GM12864 (cell line): ENCODE data around the gene CAMK2B.

Experiments
- DNase-seq: peaks from one replicate; pipeline ENCODE4 v3.0.0-alpha.2; 2011; ENCODE audit warnings: low read depth
- H3K4me3 ChIP-seq: 2 replicates; pipeline ENCODE4 v1.5.1; 2011; ENCODE audit warnings: mild to moderate bottlenecking, low read depth, low read length, control low read depth
- TF ChIP-seq, protein P1 (sequence below): IDR thresholded peaks from 2 replicates; pipeline ENCODE4 v1.5.1; 2011; ENCODE audit warnings: low read depth, mild to moderate bottlenecking, moderate library complexity, low read length, control low read depth, inconsistent platforms; ENCODE audit errors: missing control alignments

CAMK2B gene

DNA sequence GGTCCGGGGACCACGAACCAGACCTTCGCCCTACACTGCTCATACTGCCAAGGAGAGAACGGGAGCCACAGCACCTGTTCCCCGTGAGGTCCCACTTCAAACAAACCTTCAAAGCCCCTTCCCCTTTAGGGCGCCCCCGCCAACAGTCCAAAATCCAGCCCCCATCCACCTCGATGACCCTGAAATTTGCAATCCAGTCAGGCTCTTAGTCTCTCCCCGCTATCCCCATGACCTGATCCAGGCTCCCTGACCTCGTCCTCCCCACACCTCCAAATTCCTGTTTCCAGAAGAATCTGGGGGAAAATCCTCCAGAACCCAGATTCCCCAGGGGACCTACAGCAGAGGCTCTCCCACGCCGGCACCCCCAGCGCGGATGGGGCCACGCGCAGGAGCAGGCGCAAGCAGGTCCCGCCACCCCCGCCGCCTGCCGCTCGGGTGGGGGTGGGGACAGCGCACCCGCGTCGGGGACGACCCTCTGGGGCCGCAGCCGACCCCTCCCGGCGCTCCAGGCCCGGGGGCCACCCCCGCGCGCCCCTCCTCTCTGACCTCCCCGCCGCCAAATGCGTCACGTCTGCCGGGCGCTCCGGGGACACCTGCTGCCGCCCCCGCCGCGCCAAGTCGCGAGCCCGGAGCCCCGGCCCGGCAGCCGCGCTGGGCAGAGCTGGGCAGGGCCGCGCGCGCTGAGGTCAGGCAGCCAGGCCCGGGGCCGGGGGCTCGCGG is 753 bp downstream of the CAMK2B start:
- DNase-seq: no peak
- TF ChIP-seq, protein P1, sequence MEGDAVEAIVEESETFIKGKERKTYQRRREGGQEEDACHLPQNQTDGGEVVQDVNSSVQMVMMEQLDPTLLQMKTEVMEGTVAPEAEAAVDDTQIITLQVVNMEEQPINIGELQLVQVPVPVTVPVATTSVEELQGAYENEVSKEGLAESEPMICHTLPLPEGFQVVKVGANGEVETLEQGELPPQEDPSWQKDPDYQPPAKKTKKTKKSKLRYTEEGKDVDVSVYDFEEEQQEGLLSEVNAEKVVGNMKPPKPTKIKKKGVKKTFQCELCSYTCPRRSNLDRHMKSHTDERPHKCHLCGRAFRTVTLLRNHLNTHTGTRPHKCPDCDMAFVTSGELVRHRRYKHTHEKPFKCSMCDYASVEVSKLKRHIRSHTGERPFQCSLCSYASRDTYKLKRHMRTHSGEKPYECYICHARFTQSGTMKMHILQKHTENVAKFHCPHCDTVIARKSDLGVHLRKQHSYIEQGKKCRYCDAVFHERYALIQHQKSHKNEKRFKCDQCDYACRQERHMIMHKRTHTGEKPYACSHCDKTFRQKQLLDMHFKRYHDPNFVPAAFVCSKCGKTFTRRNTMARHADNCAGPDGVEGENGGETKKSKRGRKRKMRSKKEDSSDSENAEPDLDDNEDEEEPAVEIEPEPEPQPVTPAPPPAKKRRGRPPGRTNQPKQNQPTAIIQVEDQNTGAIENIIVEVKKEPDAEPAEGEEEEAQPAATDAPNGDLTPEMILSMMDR: no peak
- no peak overlapping the region for H3K4me3 ChIP-seq

DNA sequence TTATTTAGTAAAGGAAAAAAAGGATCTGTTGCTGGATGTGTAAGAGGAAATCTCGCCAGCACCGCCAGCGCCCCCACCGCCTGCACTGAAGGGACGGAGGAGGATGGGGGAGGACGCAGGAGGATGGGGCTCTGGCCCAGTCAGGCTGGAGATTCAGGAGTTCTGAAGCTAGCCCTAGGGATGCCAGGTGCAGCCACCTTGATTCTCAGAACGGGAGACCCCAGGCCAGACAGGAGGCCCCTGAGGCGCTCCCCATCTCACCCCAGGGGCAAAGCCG is 1.3 kb downstream of the CAMK2B start:
- DNase-seq: no peak
- H3K4me3 ChIP-seq: no peak overlapping the region
- TF ChIP-seq, protein P1: no peak

DNA sequence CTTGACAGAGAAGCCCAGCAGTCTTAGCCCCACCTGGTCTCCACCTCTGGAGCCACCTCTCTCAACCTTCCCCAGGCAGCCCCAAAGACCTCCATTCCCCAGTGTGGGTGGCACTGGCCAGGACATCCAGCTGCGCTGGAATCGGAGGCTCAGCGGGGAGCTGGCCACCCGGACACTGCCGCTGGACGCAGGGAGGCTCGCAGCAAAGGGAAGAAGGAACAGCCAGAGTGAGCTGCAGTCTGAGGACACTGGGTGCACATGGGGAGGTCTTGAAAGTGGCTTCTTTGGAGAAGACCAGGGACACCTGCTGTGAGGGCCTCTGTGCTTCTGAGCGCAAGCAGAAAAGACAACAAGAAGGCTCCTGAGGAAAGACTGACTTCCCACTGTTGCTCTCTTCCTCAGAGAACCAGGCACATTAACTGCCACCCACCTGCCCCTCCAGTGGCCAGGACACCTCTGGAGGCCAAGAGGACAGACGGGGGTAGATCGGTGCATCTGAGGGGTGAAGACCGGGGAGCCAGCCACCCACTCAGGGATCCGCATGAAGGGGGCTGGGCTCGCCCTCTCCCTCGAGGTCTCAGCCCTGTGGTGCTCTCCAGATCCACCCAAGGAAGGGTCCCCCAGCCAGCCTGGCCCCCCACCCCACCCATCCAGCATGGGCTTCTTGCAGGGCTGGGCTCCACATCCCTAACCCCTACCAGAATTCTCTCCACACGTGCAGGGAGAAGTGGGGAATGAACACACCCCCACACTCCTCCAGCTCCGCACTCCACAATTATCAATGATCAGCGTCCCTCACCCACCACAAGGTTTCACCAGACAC is 1.8 kb downstream of the CAMK2B start:
- TF ChIP-seq, protein P1: no peak
- no peak overlapping the region for H3K4me3 ChIP-seq
- no peak for DNase-seq

DNA sequence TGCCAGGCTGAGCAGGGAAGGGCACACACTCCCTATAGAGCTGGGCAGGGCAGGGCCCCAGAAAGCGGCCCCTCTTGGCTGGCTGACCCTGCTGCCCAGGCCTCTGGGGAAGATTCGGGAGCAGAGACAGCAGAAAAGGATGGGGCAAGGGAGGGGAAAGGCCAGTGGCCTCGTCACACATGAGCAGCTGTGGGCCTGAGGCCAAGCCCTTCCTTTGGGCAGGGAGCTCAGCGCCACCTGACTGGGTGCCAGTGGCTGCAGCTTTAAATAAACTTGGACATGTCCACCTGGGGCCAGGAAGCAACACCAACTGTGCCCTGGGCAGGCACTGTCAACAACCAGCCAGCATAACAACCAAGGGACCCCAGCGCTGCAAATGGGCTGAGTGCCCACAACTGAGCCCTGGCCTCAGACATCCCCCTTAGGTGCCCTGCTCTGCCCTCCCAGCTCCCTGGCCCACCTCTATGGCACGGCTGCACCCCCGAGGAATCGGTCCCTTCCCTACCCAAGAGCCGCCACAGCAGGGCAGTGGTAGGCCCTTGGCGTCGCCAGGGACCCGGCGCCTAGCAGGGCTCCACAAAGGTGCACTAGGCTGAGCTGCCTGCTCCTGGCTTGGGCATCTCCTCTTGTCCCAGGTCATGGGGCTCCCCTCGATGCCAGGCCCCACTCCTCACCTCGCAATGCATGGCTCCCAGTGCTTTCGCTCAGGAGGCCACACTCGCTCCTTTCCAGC is 2.6 kb downstream of the CAMK2B start:
- no peak overlapping the region for H3K4me3 ChIP-seq
- TF ChIP-seq, protein P1: no peak
- DNase-seq: no peak

DNA sequence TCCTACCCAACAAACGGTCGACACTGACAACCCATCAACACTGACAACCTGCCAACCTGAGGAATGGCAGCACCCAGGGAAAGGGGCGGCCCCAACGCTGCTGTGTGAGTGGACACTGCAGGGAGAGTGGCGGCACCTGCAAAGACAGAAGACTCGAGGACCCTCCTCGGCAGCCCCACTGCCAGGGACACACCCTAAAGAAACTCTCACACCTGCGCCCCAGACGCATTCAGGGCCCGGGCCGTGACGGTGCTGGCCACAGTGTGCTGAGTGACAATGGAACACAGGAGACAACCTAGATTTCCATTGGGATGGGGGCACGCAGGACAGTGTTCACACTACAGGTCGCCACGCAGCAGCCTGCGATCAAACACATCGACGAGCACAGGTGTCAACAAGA is 3.6 kb downstream of the CAMK2B start:
- TF ChIP-seq, protein P1: no peak
- no peak for DNase-seq
- H3K4me3 ChIP-seq: no peak overlapping the region

DNA sequence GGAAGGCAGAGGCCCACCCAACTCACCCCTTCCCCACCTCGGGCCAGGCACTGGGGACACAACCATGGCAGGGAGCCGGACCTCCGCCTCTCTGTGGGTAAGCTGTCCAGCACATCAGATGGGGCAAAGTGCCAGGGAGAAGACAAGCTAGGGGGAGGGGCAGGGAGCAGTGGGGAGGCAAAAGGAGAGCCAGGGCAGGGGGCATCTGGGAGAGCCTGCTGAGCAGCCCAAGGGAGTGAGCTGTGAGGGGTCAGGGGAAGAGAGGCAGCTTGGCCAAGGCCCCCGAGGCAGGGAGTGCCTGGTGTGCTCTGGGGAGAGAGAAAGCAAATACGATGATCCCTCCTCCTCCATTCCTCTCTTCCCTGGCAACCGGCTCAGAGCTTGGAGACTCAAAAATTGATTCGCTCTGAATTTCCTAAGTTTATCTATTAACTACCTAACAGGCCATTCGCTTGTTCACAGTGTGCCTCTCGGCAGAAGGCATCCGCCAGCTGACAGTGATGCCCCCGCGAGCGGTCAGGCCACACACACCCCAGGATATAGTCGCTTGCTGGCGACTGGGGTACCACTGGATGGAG is 4.5 kb downstream of the CAMK2B start:
- TF ChIP-seq, protein P1: no peak
- no peak for DNase-seq
- no peak overlapping the region for H3K4me3 ChIP-seq
